Natural killer cell (primary cell): ENCODE measurements around the gene TTC28. TPM values are rescaled to one million over a fixed set of nuclear protein-coding genes. Genes with fewer than 3 reads are reported as not detected.

Experiments
- ATAC-seq, 3 donors: fragments of 150-1000 bp in 2 of 3; fragments of 200-7000 bp in 1 of 3; cut with Tn5 transposase; 1 replicate in 1 of 3; 2 replicates in 2 of 3; pipeline ENCODE4 v1.10.0; 2021; ENCODE audit warnings: mild to moderate bottlenecking in 2 of 3, moderate library complexity in 2 of 3
- DNase-seq, 2 donors: peaks; one replicate each; pipeline versions ENCODE4 v3.0.0 to v3.0.0-alpha.2; 2013 to 2021; ENCODE audit warnings: mixed read lengths in 1 of 2
- H3K27ac ChIP-seq: one replicate; pipeline ENCODE4 v1.5.1; 2013; ENCODE audit warnings: mild to moderate bottlenecking, low read length
- H3K27me3 ChIP-seq: one replicate; pipeline ENCODE4 v1.6.1; 2013; ENCODE audit warnings: low read length; ENCODE audit not compliant: control insufficient read depth, insufficient read depth
- H3K36me3 ChIP-seq: one replicate; pipeline ENCODE4 v1.6.1; 2013; ENCODE audit warnings: low read length; ENCODE audit not compliant: control insufficient read depth, insufficient read depth
- H3K4me1 ChIP-seq: one replicate; pipeline ENCODE4 v1.6.1; 2013; ENCODE audit warnings: low read length; ENCODE audit not compliant: control insufficient read depth, insufficient read depth
- H3K4me3 ChIP-seq: one replicate; pipeline ENCODE4 v1.5.1; 2013; ENCODE audit warnings: low read length
- H3K9me3 ChIP-seq: one replicate; pipeline ENCODE4 v1.6.1; 2013; ENCODE audit warnings: low read length; ENCODE audit not compliant: control insufficient read depth, insufficient read depth
- H3K27ac Mint-ChIP-seq, 2 donors: one replicate each; pipeline ENCODE4 v1.8.0; 2022; ENCODE audit warnings: mild to moderate bottlenecking in 2 of 2, mixed read lengths in 2 of 2, moderate library complexity in 1 of 2
- H3K27me3 Mint-ChIP-seq, 2 donors: one replicate each; pipeline ENCODE4 v1.8.0; 2022; ENCODE audit warnings: low read depth in 2 of 2, mixed read lengths in 2 of 2
- H3K36me3 Mint-ChIP-seq: one replicate; pipeline ENCODE4 v1.8.0; 2022; ENCODE audit warnings: mixed read lengths
- H3K4me1 Mint-ChIP-seq, 2 donors: one replicate each; pipeline ENCODE4 v1.8.0; 2022; ENCODE audit warnings: mixed read lengths in 2 of 2
- H3K4me3 Mint-ChIP-seq: one replicate; pipeline ENCODE4 v1.8.0; 2022; ENCODE audit warnings: mild to moderate bottlenecking, moderate library complexity, mixed read lengths
- H3K9me3 Mint-ChIP-seq, 2 donors: one replicate each; pipeline ENCODE4 v1.8.0; 2022; ENCODE audit warnings: mixed read lengths in 2 of 2
- CTCF ChIP-seq: fragments of 200-600 bp; IDR thresholded peaks from one replicate; pipeline ENCODE4 v1.8.0; 2022; ENCODE audit warnings: antibody characterized with exemption
- WGBS: methylation state at CpG from one replicate; pipeline ENCODE4 v1.1.7; 2013; ENCODE audit warnings: missing lambda C conversion rate; ENCODE audit not compliant: insufficient coverage; 5-methylcytosine and 5-hydroxymethylcytosine counted together
- intact Hi-C: fragments of 100-400 bp; cut with micrococcal nuclease; formaldehyde crosslinking; loops from one replicate; pipeline ENCODE4 v1.14.2; 2022
- total RNA-seq, 4 donors: library from RNA; stranded (reverse); fragments of 120-200 nt in 1 of 4; gene quantifications; one replicate each; pipeline versions ENCODE4 v1.2.3 to v1.2.4, GENCODE V29; 2013 to 2022

The TTC28 gene
- total RNA-seq, 3 donors from 2014 or later (not counting 1 experiment from before 2014, with no cell fraction given), result 4.1 to 10.0 (median 8.6) TPM

- 96% methylated on average over 2 of the region's 2 CpGs for WGBS
- peaks cover 6 to 7% of the 10 kb centered on the region in 2 donors for H3K27me3 Mint-ChIP-seq
- H3K4me3 Mint-ChIP-seq, result no peak overlapping the region
- H3K4me1 Mint-ChIP-seq, result no peaks in the 10 kb centered on the region
- DNase-seq, result no peak
- intact Hi-C loops, result no loop called here
- Histone ChIP-seq H3K27me3 (no peaks in the 10 kb centered on the region), H3K27ac (no peak overlapping the region), H3K9me3 (no peaks in the 10 kb centered on the region), H3K4me3 (no peak overlapping the region), H3K36me3 (no peaks in the 10 kb centered on the region), H3K4me1 (no peaks in the 10 kb centered on the region)
- TF ChIP-seq CTCF, result no peak
- no peaks in the 10 kb centered on the region for H3K9me3 Mint-ChIP-seq
- no peaks in the 10 kb centered on the region for H3K36me3 Mint-ChIP-seq
- no peak overlapping the region for H3K27ac Mint-ChIP-seq
- no peak for ATAC-seq
Measured at GRCh38 chr22:28435140-28435768, 244.4 kb downstream of the TTC28 start.

GRCh38 chr22:28430466-28431025, 249.1 kb downstream of the TTC28 start:
- no peak overlapping the region for H3K4me3 Mint-ChIP-seq
- H3K27ac Mint-ChIP-seq, result no peak overlapping the region
- Histone ChIP-seq H3K27me3 (no peaks in the 10 kb centered on the region), H3K36me3 (no peaks in the 10 kb centered on the region), H3K4me1 (no peaks in the 10 kb centered on the region), H3K9me3 (no peaks in the 10 kb centered on the region), H3K4me3 (no peak overlapping the region), H3K27ac (no peak overlapping the region)
- H3K27me3 Mint-ChIP-seq, result peaks cover 6 to 15% of the 10 kb centered on the region in 2 donors
- ATAC-seq (no peak), DNase-seq (no peak)
- H3K36me3 Mint-ChIP-seq, result no peaks in the 10 kb centered on the region
- no peaks in the 10 kb centered on the region for H3K4me1 Mint-ChIP-seq
- TF ChIP-seq CTCF, result no peak
- no peaks in the 10 kb centered on the region for H3K9me3 Mint-ChIP-seq
- WGBS, result 80% methylated on average over 2 of the region's 2 CpGs
- intact Hi-C loops, result no loop called here

GRCh38 chr22:28429711-28430110, 249.9 kb downstream of the TTC28 start:
- H3K27me3 Mint-ChIP-seq, result peaks cover 6 to 12% of the 10 kb centered on the region in 2 donors
- no peak for TF ChIP-seq CTCF
- H3K27ac ChIP-seq, result no peak overlapping the region
- no peaks in the 10 kb centered on the region for H3K4me1 ChIP-seq
- H3K9me3 ChIP-seq, result no peaks in the 10 kb centered on the region
- intact Hi-C loops, result no loop called here
- H3K36me3 Mint-ChIP-seq, result no peaks in the 10 kb centered on the region
- ATAC-seq (no peak), DNase-seq (no peak)
- H3K4me3 Mint-ChIP-seq, result no peak overlapping the region
- H3K9me3 Mint-ChIP-seq, result no peaks in the 10 kb centered on the region
- no peak overlapping the region for H3K27ac Mint-ChIP-seq
- H3K27me3 ChIP-seq, result no peaks in the 10 kb centered on the region
- H3K4me1 Mint-ChIP-seq, result no peaks in the 10 kb centered on the region
- no peak overlapping the region for H3K4me3 ChIP-seq
- H3K36me3 ChIP-seq, result no peaks in the 10 kb centered on the region

GRCh38 chr22:28428271-28428670, 251.4 kb downstream of the TTC28 start:
- Histone ChIP-seq H3K4me1 (no peaks in the 10 kb centered on the region), H3K36me3 (no peaks in the 10 kb centered on the region), H3K27me3 (no peaks in the 10 kb centered on the region), H3K27ac (no peak overlapping the region), H3K9me3 (no peaks in the 10 kb centered on the region), H3K4me3 (no peak overlapping the region)
- no peak for TF ChIP-seq CTCF
- Mint-ChIP-seq H3K4me3 (no peak overlapping the region), H3K27ac (no peak overlapping the region), H3K36me3 (no peaks in the 10 kb centered on the region), H3K4me1 (no peaks in the 10 kb centered on the region), H3K27me3 (peaks cover 3 to 8% of the 10 kb centered on the region in 2 donors), H3K9me3 (no peaks in the 10 kb centered on the region)
- intact Hi-C loops, result no loop called here
- no peak for DNase-seq
- no peak for ATAC-seq
- no CpG with 5 or more reads among the region's 1 CpG for WGBS
